PC-3 (cell line): ENCODE data around the gene ARHGAP18. TPM values are rescaled to one million over a fixed set of nuclear protein-coding genes. Genes with fewer than 3 reads are reported as not detected.

Experiments
- ATAC-seq: fragments of 200-7000 bp; cut with Tn5 transposase; 2 replicates; pipeline ENCODE4 v1.9.1; 2020; ENCODE audit warnings: mild to moderate bottlenecking, moderate library complexity
- BruUV-seq: library from RNA; stranded (reverse); fragments of 400-500 nt; replicated peaks from 2 replicates; lab custom pipeline; 2021; lab: Mats Ljungman, UMichigan
- CTCF ChIA-PET: fragments of 300-600 bp; sonication (Branson Sonifier 250); formaldehyde crosslinking; loops from one replicate; lab custom pipeline; 2022; ENCODE audit warnings: antibody characterized with exemption; lab: Charles Lee
- POLR2A ChIA-PET: fragments of 300-600 bp; sonication (Branson Sonifier 250); formaldehyde crosslinking; loops from one replicate; lab custom pipeline; 2022; ENCODE audit warnings: antibody characterized with exemption; ENCODE audit not compliant: unreplicated experiment; lab: Charles Lee
- DNase-seq: peaks from one replicate; pipeline ENCODE4 v3.0.0-alpha.2; 2015
- H2AFZ ChIP-seq: fragments of 300-600 bp; sonication (generic); 2 replicates; pipeline ENCODE4 v1.6.0; 2016; ENCODE audit warnings: antibody characterized with exemption, low read length
- H3F3A ChIP-seq: fragments of 300-600 bp; sonication (generic); one replicate; pipeline ENCODE4 v1.6.0; 2017; ENCODE audit warnings: antibody characterized with exemption, low read length, control low read depth, mild to moderate bottlenecking; ENCODE audit not compliant: unreplicated experiment
- H3K27ac ChIP-seq: fragments of 300-600 bp; sonication (generic); 2 replicates; pipeline ENCODE4 v1.5.1; 2016; ENCODE audit warnings: mild to moderate bottlenecking, low read length
- H3K27me3 ChIP-seq: fragments of 300-600 bp; sonication (generic); 2 replicates; pipeline ENCODE4 v1.6.1; 2016; ENCODE audit warnings: low read length, mixed read lengths
- H3K36me3 ChIP-seq: fragments of 300-600 bp; sonication (generic); 2 replicates; pipeline ENCODE4 v1.6.1; 2016; ENCODE audit warnings: low read depth, mixed run types, low read length, mixed read lengths
- H3K4me1 ChIP-seq: fragments of 300-600 bp; sonication (generic); 2 replicates; pipeline ENCODE4 v1.5.1; 2016; ENCODE audit warnings: low read length; ENCODE audit not compliant: insufficient read depth
- H3K4me2 ChIP-seq: fragments of 300-600 bp; sonication (generic); 2 replicates; pipeline ENCODE4 v1.6.0; 2016; ENCODE audit warnings: low read length
- H3K4me3 ChIP-seq: fragments of 300-600 bp; sonication (generic); 2 replicates; pipeline ENCODE4 v1.5.1; 2016; ENCODE audit warnings: mild to moderate bottlenecking, low read length, mixed read lengths
- H3K79me2 ChIP-seq: fragments of 300-600 bp; sonication (generic); 2 replicates; pipeline ENCODE4 v1.6.1; 2017; ENCODE audit warnings: low read length, mixed read lengths
- H3K9ac ChIP-seq: fragments of 300-600 bp; sonication (generic); 2 replicates; pipeline ENCODE4 v1.6.0; 2016; ENCODE audit warnings: mild to moderate bottlenecking, low read length
- H3K9me2 ChIP-seq: fragments of 300-600 bp; sonication (generic); replicated peaks from 2 replicates; pipeline ENCODE4 v1.6.1; 2016; ENCODE audit warnings: mixed run types, low read length, mixed read lengths
- H3K9me3 ChIP-seq: fragments of 300-600 bp; sonication (generic); 2 replicates; pipeline ENCODE4 v1.6.1; 2016; ENCODE audit warnings: low read length, mixed read lengths
- H4K20me1 ChIP-seq: fragments of 300-600 bp; sonication (generic); 2 replicates; pipeline ENCODE4 v1.6.1; 2016; ENCODE audit warnings: low read length, mixed read lengths
- CTCF ChIP-seq: fragments of 300-600 bp; sonication (generic); conservative IDR thresholded peaks from 2 replicates; pipeline ENCODE4 v1.5.1; 2017; ENCODE audit warnings: antibody characterized with exemption, low read depth, mild to moderate bottlenecking, low read length
- EZH2 ChIP-seq: fragments of 300-600 bp; sonication (generic); IDR thresholded peaks from one replicate; pipeline ENCODE4 v1.6.1; 2017; ENCODE audit warnings: antibody characterized with exemption, mild to moderate bottlenecking, low read length; ENCODE audit not compliant: unreplicated experiment
- EZH2phosphoT487 ChIP-seq: fragments of 300-600 bp; sonication (generic); IDR thresholded peaks from 2 replicates; pipeline ENCODE4 v1.6.1; 2018; ENCODE audit warnings: mild to moderate bottlenecking, antibody characterized with exemption, low read length, borderline replicate concordance
- intact Hi-C: fragments of 100-400 bp; cut with micrococcal nuclease; formaldehyde crosslinking; loops from 2 replicates; pipeline ENCODE4 v1.9.0; 2023
- total RNA-seq: library from RNA; depleted of rRNA; stranded (reverse); fragments of >200 nt; gene quantifications from 2 replicates; pipeline ENCODE4 v1.2.3, GENCODE V29; 2014

The ARHGAP18 gene
- total RNA-seq, 1 experiment from 2014 or later: 5.9 TPM

- Histone ChIP-seq H3K4me1 (peaks cover 54% of the 10 kb centered on the region), H3K27me3 (no peaks in the 10 kb centered on the region), H3K27ac (peak overlapping the region; percentile 16), H3K9me3 (no peaks in the 10 kb centered on the region), H3K4me3 (no peak overlapping the region), H2AFZ (no peak overlapping the region), H4K20me1 (no peaks in the 10 kb centered on the region), H3K9ac (no peak overlapping the region), H3K36me3 (no peaks in the 10 kb centered on the region), H3K4me2 (0 out of 2 replicates have a peak overlapping the region, but pooled peaks have one; percentile 19), H3K9me2 (no peaks in the 10 kb centered on the region), H3F3A (peaks cover 8% of the 10 kb centered on the region), H3K79me2 (no peaks in the 10 kb centered on the region)
- peak; percentile 50 for DNase-seq
- BruUV-seq: no TSS peak
- TF ChIP-seq CTCF (no peak), EZH2 (no peak), EZH2phosphoT487 (no peak)
- intact Hi-C loops: no loop called here
- CTCF ChIA-PET: no interaction called here
- POLR2A ChIA-PET: no interaction called here
- ATAC-seq: no peak
These were observed 117.3 kb downstream of the ARHGAP18 start for GRCh38 chr6:129592516-129593232.

- ATAC-seq: peak; percentile 92
- no peaks in the 10 kb centered on the region for H4K20me1 ChIP-seq
- no peaks in the 10 kb centered on the region for H3K79me2 ChIP-seq
- CTCF ChIA-PET: interaction anchor here (1.2 kb wide), 1 partner anchor 91 kb away, joined by 5 read pairs; no protein-coding TSS in a partner anchor
- peak; percentile 82 for DNase-seq
- no peak overlapping the region for H2AFZ ChIP-seq
- no peaks in the 10 kb centered on the region for H3K9me2 ChIP-seq
- peak overlapping the region; percentile 81 for H3K27ac ChIP-seq
- peaks cover 53% of the 10 kb centered on the region for H3K4me1 ChIP-seq
- H3K9ac ChIP-seq: 0 out of 2 replicates have a peak overlapping the region, but pooled peaks have one; percentile 5
- BruUV-seq: no TSS peak
- peak overlapping the region; percentile 47 for H3K4me2 ChIP-seq
- intact Hi-C loops: no loop called here
- no peaks in the 10 kb centered on the region for H3K27me3 ChIP-seq
- TF ChIP-seq CTCF: no peak
- TF ChIP-seq EZH2phosphoT487: no peak
- TF ChIP-seq EZH2: no peak
- peaks cover 8% of the 10 kb centered on the region for H3F3A ChIP-seq
- H3K9me3 ChIP-seq: no peaks in the 10 kb centered on the region
- no peaks in the 10 kb centered on the region for H3K36me3 ChIP-seq
- POLR2A ChIA-PET: interaction anchor here (0.6 to 0.7 kb wide), 2 partner anchors 54 to 160 kb away, joined by 4 read pairs; no protein-coding TSS in a partner anchor
- H3K4me3 ChIP-seq: no peak overlapping the region
These were observed 119.5 kb downstream of the ARHGAP18 start for GRCh38 chr6:129590408-129591022.
